HG02884 (cell line): ENCODE results near the gene RACGAP1.
"Not testable (repeated sequence)": the region's sequence is repeated elsewhere in the genome, so short reads cannot be mapped to it uniquely, and the experiment has no call there.

Source experiments
- ATAC-seq: cut with Tn5 transposase; IDR thresholded peaks from one replicate; pipeline ENCODE4 v1.9.1; 2021; ENCODE audit warnings: mild to moderate bottlenecking, moderate library complexity; ENCODE audit not compliant: unreplicated experiment

Gene RACGAP1

GRCh38 chr12:50032515-50032853 is 7.2 kb upstream of the RACGAP1 start:
- no peak for ATAC-seq

- not testable (repeated sequence) for ATAC-seq
Measured at GRCh38 chr12:50030449-50030848, 5.2 kb upstream of the RACGAP1 start.

- no peak for ATAC-seq
Measured at GRCh38 chr12:50026691-50027090, 1.4 kb upstream of the RACGAP1 start.

GRCh38 chr12:50024805-50025186 is 498 bp downstream of the RACGAP1 start:
- peak; percentile 6 for ATAC-seq

- no peak for ATAC-seq
Measured at GRCh38 chr12:50024227-50024626, 1.1 kb downstream of the RACGAP1 start.

GRCh38 chr12:50022903-50023302 is 2.4 kb downstream of the RACGAP1 start:
- no peak for ATAC-seq

GRCh38 chr12:50021031-50021430 is 4.3 kb downstream of the RACGAP1 start:
- no peak for ATAC-seq

- no peak for ATAC-seq
Measured at GRCh38 chr12:50019524-50019923, 5.8 kb downstream of the RACGAP1 start.

- no peak for ATAC-seq
Measured at GRCh38 chr12:50018968-50019367, 6.3 kb downstream of the RACGAP1 start.

- no peak for ATAC-seq
Measured at GRCh38 chr12:50018154-50018553, 7.1 kb downstream of the RACGAP1 start.

GRCh38 chr12:50017641-50018040 is 7.7 kb downstream of the RACGAP1 start:
- ATAC-seq = no peak

- ATAC-seq = no peak
Measured at GRCh38 chr12:50016501-50017475, 8.5 kb downstream of the RACGAP1 start.

- ATAC-seq = no peak
Measured at GRCh38 chr12:50014342-50014741, 11.0 kb downstream of the RACGAP1 start.

GRCh38 chr12:50013361-50014147 is 11.7 kb downstream of the RACGAP1 start:
- ATAC-seq = no peak

- ATAC-seq = no peak
Measured at GRCh38 chr12:50006754-50007442, 18.4 kb downstream of the RACGAP1 start.

GRCh38 chr12:50006280-50006679 is 19.0 kb downstream of the RACGAP1 start:
- ATAC-seq = no peak

GRCh38 chr12:50005175-50005574 is 20.1 kb downstream of the RACGAP1 start:
- ATAC-seq = no peak

- ATAC-seq = no peak
Measured at GRCh38 chr12:50004696-50005095, 20.6 kb downstream of the RACGAP1 start.

- no peak for ATAC-seq
Measured at GRCh38 chr12:50003595-50003994, 21.7 kb downstream of the RACGAP1 start.

GRCh38 chr12:49998453-49998852 is 26.8 kb downstream of the RACGAP1 start:
- no peak for ATAC-seq

- no peak for ATAC-seq
Measured at GRCh38 chr12:49990273-49990672, 35.0 kb downstream of the RACGAP1 start.
